ENCODE data around the gene ETFBKMT.

DNA sequence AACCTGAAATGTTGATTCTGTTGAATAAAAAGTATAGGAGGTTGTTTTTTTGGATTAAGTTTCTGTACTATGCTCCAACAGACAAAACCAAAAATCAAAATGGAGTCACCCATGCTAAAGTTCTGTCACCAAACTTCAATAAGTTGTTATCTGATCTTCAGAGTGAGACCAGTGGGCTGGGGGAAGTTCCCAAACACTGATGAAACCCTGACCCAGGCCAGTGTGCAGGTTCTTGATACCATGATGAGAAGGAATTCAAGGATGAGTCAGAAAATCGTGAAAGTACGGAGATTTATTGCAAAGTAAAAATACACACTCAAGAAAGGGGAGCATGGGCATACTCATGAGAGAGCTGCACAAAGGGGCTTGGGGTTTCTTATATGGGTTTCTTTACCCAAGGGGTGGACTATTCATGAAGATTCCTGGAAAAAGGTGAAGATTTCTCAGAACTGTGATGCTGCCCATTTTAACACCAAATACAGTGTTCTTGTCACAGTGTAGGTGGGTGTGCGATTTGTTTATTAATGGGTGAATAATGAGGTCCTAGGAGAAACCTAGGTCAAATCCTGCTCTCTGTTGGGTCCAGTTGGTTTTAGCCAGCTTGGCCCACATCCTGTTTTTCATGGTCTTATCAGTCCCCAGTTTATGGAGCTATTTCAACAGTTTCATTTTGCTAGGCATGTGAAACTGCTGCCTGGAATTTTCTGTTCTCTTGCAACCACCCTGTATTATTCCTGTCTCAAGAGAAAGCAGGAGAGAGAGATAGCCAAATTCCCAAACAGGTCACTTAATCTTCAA lies 41.1 kb upstream of the ETFBKMT start:
- TF ChIP-seq, protein P1, sequence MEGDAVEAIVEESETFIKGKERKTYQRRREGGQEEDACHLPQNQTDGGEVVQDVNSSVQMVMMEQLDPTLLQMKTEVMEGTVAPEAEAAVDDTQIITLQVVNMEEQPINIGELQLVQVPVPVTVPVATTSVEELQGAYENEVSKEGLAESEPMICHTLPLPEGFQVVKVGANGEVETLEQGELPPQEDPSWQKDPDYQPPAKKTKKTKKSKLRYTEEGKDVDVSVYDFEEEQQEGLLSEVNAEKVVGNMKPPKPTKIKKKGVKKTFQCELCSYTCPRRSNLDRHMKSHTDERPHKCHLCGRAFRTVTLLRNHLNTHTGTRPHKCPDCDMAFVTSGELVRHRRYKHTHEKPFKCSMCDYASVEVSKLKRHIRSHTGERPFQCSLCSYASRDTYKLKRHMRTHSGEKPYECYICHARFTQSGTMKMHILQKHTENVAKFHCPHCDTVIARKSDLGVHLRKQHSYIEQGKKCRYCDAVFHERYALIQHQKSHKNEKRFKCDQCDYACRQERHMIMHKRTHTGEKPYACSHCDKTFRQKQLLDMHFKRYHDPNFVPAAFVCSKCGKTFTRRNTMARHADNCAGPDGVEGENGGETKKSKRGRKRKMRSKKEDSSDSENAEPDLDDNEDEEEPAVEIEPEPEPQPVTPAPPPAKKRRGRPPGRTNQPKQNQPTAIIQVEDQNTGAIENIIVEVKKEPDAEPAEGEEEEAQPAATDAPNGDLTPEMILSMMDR (IDR thresholded peaks at IDR 0.05), result no peak
- TF ChIP-seq EP300 (IDR thresholded peaks at IDR 0.05), result no peak
- no peak for TF ChIP-seq POLR2AphosphoS5 (IDR thresholded peaks at IDR 0.05)
